ENCODE measurements around the gene CD1D. TPM values are rescaled to one million over a fixed set of nuclear protein-coding genes. Genes with fewer than 3 reads are reported as not detected.
"Not testable (repeated sequence)": the region's sequence is repeated elsewhere in the genome, so short reads cannot be mapped to it uniquely, and the experiment has no call there.

CD1D gene
- polyA plus RNA-seq, 1 donor = 5.7 TPM

DNA sequence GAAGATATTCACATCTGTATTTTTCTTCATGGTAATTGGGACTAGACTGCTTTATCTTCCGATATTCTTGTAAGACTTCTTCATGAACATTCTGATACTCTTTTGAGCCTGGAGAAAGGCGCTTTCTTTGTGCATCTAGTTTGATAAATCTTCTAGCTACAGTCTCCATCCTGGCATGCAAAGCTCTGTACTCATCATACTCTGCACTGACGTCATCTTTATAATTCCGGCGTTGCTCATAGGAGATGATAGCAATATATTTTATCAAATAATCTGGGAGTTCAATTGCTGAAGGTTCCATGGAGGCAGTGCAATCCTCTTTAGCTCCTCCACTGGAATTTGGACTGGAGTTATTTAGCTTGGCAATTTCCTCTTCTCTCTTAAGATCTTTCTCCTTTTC lies 4.8 kb upstream of the CD1D start:
- not testable (repeated sequence) for DNase-seq; H3K27ac ChIP-seq (ENCODE audit: low read length); H3K9me3 ChIP-seq (ENCODE audit: control insufficient read depth, low read depth, low read length); H3K4me3 ChIP-seq (ENCODE audit: low read length); H3K27me3 ChIP-seq (ENCODE audit: control insufficient read depth, insufficient read depth, low read length); H3K4me1 ChIP-seq (ENCODE audit: control insufficient read depth, insufficient read depth, low read length); H3K36me3 ChIP-seq (ENCODE audit: control insufficient read depth, insufficient read depth, low read length)
- 100% methylated on average over 2 of the region's 5 CpGs for WGBS (ENCODE audit: insufficient coverage, low lambda C conversion rate)

GRCh38 chr1:158176399-158176798 lies 4.3 kb upstream of the CD1D start:
- H3K27me3 ChIP-seq (ENCODE audit: control insufficient read depth, insufficient read depth, low read length) = peaks cover 5% of the 10 kb centered on the region
- H3K27ac ChIP-seq (ENCODE audit: low read length) = no peak overlapping the region
- no peak overlapping the region for H3K4me3 ChIP-seq (ENCODE audit: low read length)
- H3K4me1 ChIP-seq (ENCODE audit: control insufficient read depth, insufficient read depth, low read length) = peaks cover 5% of the 10 kb centered on the region
- H3K9me3 ChIP-seq (ENCODE audit: control insufficient read depth, low read depth, low read length) = no peaks in the 10 kb centered on the region
- H3K36me3 ChIP-seq (ENCODE audit: control insufficient read depth, insufficient read depth, low read length) = no peaks in the 10 kb centered on the region
- WGBS (ENCODE audit: insufficient coverage, low lambda C conversion rate) = no CpG with 5 or more reads among the region's 5 CpGs
- DNase-seq = no peak

- DNase-seq; H3K36me3 ChIP-seq (ENCODE audit: control insufficient read depth, insufficient read depth, low read length); H3K4me1 ChIP-seq (ENCODE audit: control insufficient read depth, insufficient read depth, low read length); H3K27ac ChIP-seq (ENCODE audit: low read length); H3K9me3 ChIP-seq (ENCODE audit: control insufficient read depth, low read depth, low read length): not testable (repeated sequence)
- peaks cover 12% of the 10 kb centered on the region for H3K27me3 ChIP-seq (ENCODE audit: control insufficient read depth, insufficient read depth, low read length)
- peak overlapping the region; percentile 41 for H3K4me3 ChIP-seq (ENCODE audit: low read length)
- WGBS (ENCODE audit: insufficient coverage, low lambda C conversion rate) = no CpG with 5 or more reads among the region's 20 CpGs
Measured at GRCh38 chr1:158176849-158177699, 3.6 kb upstream of the CD1D start.

DNA sequence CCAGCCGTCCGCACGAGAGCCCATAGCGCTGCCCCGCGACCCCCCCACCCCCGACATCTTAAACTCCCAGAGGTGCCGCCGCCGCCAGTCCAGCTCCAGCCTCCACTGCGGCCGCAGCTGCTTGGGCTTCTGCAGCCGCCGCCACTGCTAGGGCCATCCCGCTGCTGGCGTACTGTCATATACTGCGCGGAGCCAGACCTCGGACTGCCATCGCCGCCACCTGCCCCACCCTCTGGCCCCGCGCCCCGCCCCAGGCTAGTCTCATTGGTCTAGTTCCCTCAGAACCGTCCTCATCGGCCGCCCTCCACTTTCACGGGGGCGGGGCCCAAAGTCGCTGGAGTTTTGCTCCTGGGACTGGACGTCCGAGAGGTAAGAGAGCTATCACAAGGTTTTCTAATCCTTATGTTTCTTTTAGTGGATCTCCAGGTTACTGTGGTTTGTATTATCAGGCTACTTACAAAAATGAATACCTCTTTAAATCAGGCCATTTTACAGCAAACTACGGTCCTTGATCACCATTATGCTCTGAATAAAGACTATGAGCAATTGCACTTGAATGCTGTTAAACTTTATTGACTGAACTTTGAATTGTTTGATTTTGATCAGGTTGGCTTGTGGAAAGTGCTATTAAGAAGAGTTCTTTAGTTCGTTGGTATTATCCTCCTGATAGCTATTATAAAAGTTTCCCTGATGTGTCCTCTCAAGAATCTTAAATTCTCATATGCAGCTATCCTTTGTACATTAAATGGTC lies 2.8 kb upstream of the CD1D start:
- WGBS (ENCODE audit: insufficient coverage, low lambda C conversion rate) = no CpG with 5 or more reads among the region's 34 CpGs
- peaks cover 8% of the 10 kb centered on the region for H3K4me1 ChIP-seq (ENCODE audit: control insufficient read depth, insufficient read depth, low read length)
- H3K36me3 ChIP-seq (ENCODE audit: control insufficient read depth, insufficient read depth, low read length) = no peaks in the 10 kb centered on the region
- peak overlapping the region; percentile 41 for H3K4me3 ChIP-seq (ENCODE audit: low read length)
- peaks cover 12% of the 10 kb centered on the region for H3K27me3 ChIP-seq (ENCODE audit: control insufficient read depth, insufficient read depth, low read length)
- H3K9me3 ChIP-seq (ENCODE audit: control insufficient read depth, low read depth, low read length) = no peaks in the 10 kb centered on the region
- peak; percentile 74 to 93 for DNase-seq
- H3K27ac ChIP-seq (ENCODE audit: low read length) = peak overlapping the region; percentile 32

DNA sequence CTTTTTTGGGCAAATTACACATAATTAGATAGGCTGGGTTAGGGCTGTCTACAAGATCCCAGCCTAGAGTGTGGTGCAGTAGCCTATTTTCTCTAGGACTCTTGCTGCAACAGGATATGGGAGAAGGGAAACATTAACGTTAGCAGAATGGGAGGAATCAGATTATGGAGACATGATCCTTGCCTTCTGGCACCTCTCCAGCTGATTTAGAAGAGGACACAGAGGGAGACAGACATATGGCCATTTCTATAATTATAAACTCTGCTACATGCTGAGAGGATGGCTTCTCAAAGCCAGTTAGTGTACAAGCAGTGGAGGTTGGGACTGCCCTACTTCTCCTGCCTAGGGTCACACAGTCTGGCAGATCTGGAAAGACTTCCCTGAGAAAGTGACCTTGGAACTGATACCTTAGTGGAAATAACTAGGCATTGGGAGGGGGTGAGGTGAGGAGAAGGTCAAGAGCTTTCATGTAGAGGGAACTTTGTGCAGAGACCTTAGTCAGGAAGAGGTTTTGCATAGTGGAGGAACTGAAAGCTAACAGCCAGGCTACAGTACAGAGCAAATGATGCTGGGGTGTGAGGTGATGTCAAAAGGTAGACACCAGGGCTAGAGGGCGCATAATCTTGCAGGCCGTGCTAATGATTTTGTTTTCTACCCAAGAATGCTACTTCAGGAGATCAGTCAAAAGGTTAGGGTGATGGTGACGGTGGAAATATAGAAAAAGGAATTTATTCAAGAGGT lies 1.2 kb upstream of the CD1D start:
- H3K9me3 ChIP-seq (ENCODE audit: control insufficient read depth, low read depth, low read length) = no peaks in the 10 kb centered on the region
- no peaks in the 10 kb centered on the region for H3K36me3 ChIP-seq (ENCODE audit: control insufficient read depth, insufficient read depth, low read length)
- DNase-seq = peak in 1 of 2 donors; percentile 40
- H3K4me3 ChIP-seq (ENCODE audit: low read length) = no peak overlapping the region
- peaks cover 8% of the 10 kb centered on the region for H3K4me1 ChIP-seq (ENCODE audit: control insufficient read depth, insufficient read depth, low read length)
- no peak overlapping the region for H3K27ac ChIP-seq (ENCODE audit: low read length)
- peaks cover 12% of the 10 kb centered on the region for H3K27me3 ChIP-seq (ENCODE audit: control insufficient read depth, insufficient read depth, low read length)
- WGBS (ENCODE audit: insufficient coverage, low lambda C conversion rate) = 100% methylated on average over 1 of the region's 4 CpGs

DNA sequence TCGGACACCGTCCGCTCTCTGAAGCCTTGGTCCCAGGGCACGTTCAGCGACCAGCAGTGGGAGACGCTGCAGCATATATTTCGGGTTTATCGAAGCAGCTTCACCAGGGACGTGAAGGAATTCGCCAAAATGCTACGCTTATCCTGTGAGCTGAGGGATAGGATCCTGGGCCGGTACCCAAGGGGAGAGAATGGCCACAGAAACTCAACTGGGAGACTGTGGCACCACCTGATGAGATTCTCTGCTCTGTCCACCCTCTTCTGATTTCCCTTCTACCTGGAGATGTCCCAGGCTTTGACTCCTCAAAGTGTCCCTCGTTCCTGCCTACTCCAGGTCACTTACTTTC lies 855 bp downstream of the CD1D start:
- peak overlapping the region; percentile 58 for H3K4me3 ChIP-seq (ENCODE audit: low read length)
- no peak overlapping the region for H3K27ac ChIP-seq (ENCODE audit: low read length)
- H3K9me3 ChIP-seq (ENCODE audit: control insufficient read depth, low read depth, low read length) = no peaks in the 10 kb centered on the region
- peaks cover 12% of the 10 kb centered on the region for H3K27me3 ChIP-seq (ENCODE audit: control insufficient read depth, insufficient read depth, low read length)
- peaks cover 8% of the 10 kb centered on the region for H3K4me1 ChIP-seq (ENCODE audit: control insufficient read depth, insufficient read depth, low read length)
- 83% methylated on average over 1 of the region's 13 CpGs for WGBS (ENCODE audit: insufficient coverage, low lambda C conversion rate)
- DNase-seq = no peak
- H3K36me3 ChIP-seq (ENCODE audit: control insufficient read depth, insufficient read depth, low read length) = no peaks in the 10 kb centered on the region

DNA sequence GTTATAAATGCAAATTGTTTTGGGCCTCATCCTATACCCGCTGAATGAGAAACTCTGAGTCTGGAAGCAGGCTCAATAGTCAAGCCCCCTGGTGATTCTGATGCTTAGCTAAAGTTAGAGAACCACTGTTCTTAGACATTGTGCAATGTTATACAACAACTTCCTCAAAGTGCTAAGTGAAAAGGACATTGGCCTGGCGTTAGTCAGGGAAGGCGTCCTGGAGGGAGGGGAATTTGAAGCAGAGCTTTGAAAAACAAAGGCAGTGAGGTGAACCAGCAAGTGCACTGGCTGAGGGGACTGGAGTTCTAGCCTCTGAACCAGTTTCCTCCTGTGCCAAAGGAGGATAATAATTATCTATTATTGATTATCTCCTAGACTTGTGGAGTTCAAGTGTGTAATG lies 5.1 kb downstream of the CD1D start:
- Histone ChIP-seq H3K27me3 (ENCODE audit: control insufficient read depth, insufficient read depth, low read length) (peaks cover 9% of the 10 kb centered on the region), H3K4me3 (ENCODE audit: low read length) (no peak overlapping the region), H3K4me1 (ENCODE audit: control insufficient read depth, insufficient read depth, low read length) (peaks cover 3% of the 10 kb centered on the region), H3K36me3 (ENCODE audit: control insufficient read depth, insufficient read depth, low read length) (no peaks in the 10 kb centered on the region), H3K9me3 (ENCODE audit: control insufficient read depth, low read depth, low read length) (no peaks in the 10 kb centered on the region), H3K27ac (ENCODE audit: low read length) (no peak overlapping the region)
- no CpG with 5 or more reads among the region's 3 CpGs for WGBS (ENCODE audit: insufficient coverage, low lambda C conversion rate)
- no peak for DNase-seq

DNA sequence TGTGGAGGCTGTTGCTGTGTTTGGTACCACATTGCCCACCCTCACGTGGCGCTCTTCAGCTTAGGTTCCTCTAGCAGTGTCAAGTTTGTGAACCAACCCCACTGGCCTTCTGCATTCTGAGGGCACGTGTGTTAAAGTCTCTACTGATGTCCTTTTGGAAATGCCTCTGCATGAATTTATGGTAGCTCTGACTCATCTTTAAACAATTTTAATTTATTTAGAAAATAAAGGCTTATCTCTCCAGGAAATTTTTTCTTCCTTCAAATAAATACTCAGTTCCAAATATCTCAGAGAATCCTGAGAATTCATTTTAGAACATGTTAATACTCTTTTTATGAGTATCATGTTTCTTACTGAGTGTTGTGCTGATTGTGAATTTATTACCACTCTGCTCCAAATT lies 5.5 kb downstream of the CD1D start:
- peaks cover 10% of the 10 kb centered on the region for H3K27me3 ChIP-seq (ENCODE audit: control insufficient read depth, insufficient read depth, low read length)
- no peak for DNase-seq
- no peak overlapping the region for H3K4me3 ChIP-seq (ENCODE audit: low read length)
- peaks cover 3% of the 10 kb centered on the region for H3K4me1 ChIP-seq (ENCODE audit: control insufficient read depth, insufficient read depth, low read length)
- H3K36me3 ChIP-seq (ENCODE audit: control insufficient read depth, insufficient read depth, low read length) = no peaks in the 10 kb centered on the region
- H3K9me3 ChIP-seq (ENCODE audit: control insufficient read depth, low read depth, low read length) = no peaks in the 10 kb centered on the region
- no peak overlapping the region for H3K27ac ChIP-seq (ENCODE audit: low read length)
- WGBS (ENCODE audit: insufficient coverage, low lambda C conversion rate) = no CpG with 5 or more reads among the region's 3 CpGs

GRCh38 chr1:158188611-158189010 lies 7.9 kb downstream of the CD1D start:
- Histone ChIP-seq H3K4me3 (ENCODE audit: low read length) (no peak overlapping the region), H3K4me1 (ENCODE audit: control insufficient read depth, insufficient read depth, low read length) (no peaks in the 10 kb centered on the region), H3K27me3 (ENCODE audit: control insufficient read depth, insufficient read depth, low read length) (peaks cover 4% of the 10 kb centered on the region), H3K9me3 (ENCODE audit: control insufficient read depth, low read depth, low read length) (no peaks in the 10 kb centered on the region), H3K27ac (ENCODE audit: low read length) (no peak overlapping the region), H3K36me3 (ENCODE audit: control insufficient read depth, insufficient read depth, low read length) (no peaks in the 10 kb centered on the region)
- no peak for DNase-seq
- no CpG with 5 or more reads among the region's 4 CpGs for WGBS (ENCODE audit: insufficient coverage, low lambda C conversion rate)

DNA sequence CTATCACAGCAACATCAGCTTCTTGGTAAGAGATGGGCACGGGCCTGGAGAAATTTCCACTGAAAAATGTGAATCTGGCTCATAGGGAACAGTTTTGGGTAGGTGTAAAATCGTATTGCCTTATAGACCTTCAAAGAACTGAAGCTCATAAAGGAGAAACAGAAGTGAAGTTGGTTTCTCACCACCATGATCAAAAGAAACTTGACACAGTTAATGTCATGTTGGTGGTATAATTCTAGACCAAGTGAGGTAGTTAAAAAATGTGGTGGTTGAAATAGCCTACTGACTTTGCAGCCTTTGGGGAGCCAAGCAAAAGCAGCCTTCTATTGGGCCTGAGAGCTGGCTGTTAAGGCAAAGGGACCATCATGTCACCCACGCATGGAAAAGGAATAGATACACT lies 8.9 kb downstream of the CD1D start:
- no peaks in the 10 kb centered on the region for H3K4me1 ChIP-seq (ENCODE audit: control insufficient read depth, insufficient read depth, low read length)
- no peaks in the 10 kb centered on the region for H3K36me3 ChIP-seq (ENCODE audit: control insufficient read depth, insufficient read depth, low read length)
- WGBS (ENCODE audit: insufficient coverage, low lambda C conversion rate) = 80% methylated on average over 3 of the region's 3 CpGs
- H3K27ac ChIP-seq (ENCODE audit: low read length) = no peak overlapping the region
- H3K27me3 ChIP-seq (ENCODE audit: control insufficient read depth, insufficient read depth, low read length) = peaks cover 4% of the 10 kb centered on the region
- no peak overlapping the region for H3K4me3 ChIP-seq (ENCODE audit: low read length)
- no peak for DNase-seq
- no peaks in the 10 kb centered on the region for H3K9me3 ChIP-seq (ENCODE audit: control insufficient read depth, low read depth, low read length)

All from large intestine (tissue), 3 donors.